IPS-NIHi7 (cell line): ENCODE data around the gene KIAA1191.
A peak's percentile ranks its signal among the peaks of the same experiment; 100 is the strongest.
"Not testable (repeated sequence)": the region's sequence is repeated elsewhere in the genome, so short reads cannot be mapped to it uniquely, and the experiment has no call there.

Experiments
- DNase-seq: peaks from one replicate; pipeline ENCODE4 v3.0.0; 2012; ENCODE audit warnings: mixed read lengths; ENCODE audit errors: extremely low spot score

The KIAA1191 gene

GRCh38 chr5:176361437-176362232 lies at the start of gene KIAA1191:
TSS of gene KIAA1191 (minus strand) at chr5:176361764. CDS start at chr5:176359508, 2,256 bp downstream.
- peak; percentile 87 for DNase-seq

GRCh38 chr5:176410486-176411180 lies 49.1 kb upstream of the KIAA1191 start:
- peak; percentile 9 for DNase-seq

GRCh38 chr5:176409765-176410164 lies 48.2 kb upstream of the KIAA1191 start:
- no peak for DNase-seq

GRCh38 chr5:176408590-176408989 lies 47.0 kb upstream of the KIAA1191 start:
- DNase-seq: no peak

GRCh38 chr5:176408252-176408573 lies 46.6 kb upstream of the KIAA1191 start:
- DNase-seq: not testable (repeated sequence)

- DNase-seq: no peak
These were observed 46.1 kb upstream of the KIAA1191 start for GRCh38 chr5:176407456-176408251.

GRCh38 chr5:176406436-176407052 lies 45.0 kb upstream of the KIAA1191 start:
- DNase-seq: no peak

- DNase-seq: peak; percentile 74
These were observed 44.3 kb upstream of the KIAA1191 start for GRCh38 chr5:176405656-176406435.

GRCh38 chr5:176401281-176402205 lies 40.0 kb upstream of the KIAA1191 start:
- no peak for DNase-seq

- no peak for DNase-seq
These were observed 39.0 kb upstream of the KIAA1191 start for GRCh38 chr5:176400382-176401156.

GRCh38 chr5:176397736-176398420 lies 36.3 kb upstream of the KIAA1191 start:
- no peak for DNase-seq

- no peak for DNase-seq
These were observed 34.8 kb upstream of the KIAA1191 start for GRCh38 chr5:176396330-176396729.

GRCh38 chr5:176394881-176395675 lies 33.5 kb upstream of the KIAA1191 start:
- DNase-seq: no peak

GRCh38 chr5:176394096-176394495 lies 32.5 kb upstream of the KIAA1191 start:
- no peak for DNase-seq

- no peak for DNase-seq
These were observed 31.0 kb upstream of the KIAA1191 start for GRCh38 chr5:176392526-176392925.

GRCh38 chr5:176391999-176392398 lies 30.4 kb upstream of the KIAA1191 start:
- DNase-seq: no peak

- no peak for DNase-seq
These were observed 29.9 kb upstream of the KIAA1191 start for GRCh38 chr5:176391479-176391878.
